Keratinocyte (primary cell): ENCODE results near the gene PLB1. TPM values are rescaled to one million over a fixed set of nuclear protein-coding genes. Genes with fewer than 3 reads are reported as not detected.
"Not testable (repeated sequence)": the region's sequence is repeated elsewhere in the genome, so short reads cannot be mapped to it uniquely, and the experiment has no call there.

Experiments used
- DNase-seq: peaks from one replicate; pipeline ENCODE4 v3.0.0-alpha.2; 2011; ENCODE audit warnings: low read depth, missing footprints, low spot score
- FAIRE-seq: peaks from 2 replicates; lab custom pipeline; 2011; peaks lifted over from hg19 to GRCh38; lab: Jason Lieb, UNC
- H2AFZ ChIP-seq: 2 replicates; pipeline ENCODE4 v1.6.0; 2012; ENCODE audit warnings: low read length, control low read depth, inconsistent platforms; ENCODE audit not compliant: control insufficient read depth
- H3K27ac ChIP-seq: 2 replicates; pipeline ENCODE4 v1.5.1; 2011; ENCODE audit warnings: low read length; ENCODE audit not compliant: control insufficient read depth, insufficient read depth
- H3K27me3 ChIP-seq: 3 replicates; pipeline ENCODE4 v1.6.0; 2011; ENCODE audit warnings: low read length; ENCODE audit not compliant: control insufficient read depth, insufficient read depth; ENCODE audit errors: extremely low read depth
- H3K36me3 ChIP-seq, 2 experiments: 2 replicates in 1 of 2; 3 replicates in 1 of 2; pipeline ENCODE4 v1.5.1; 2011; ENCODE audit warnings: low read length in 2 of 2, mild to moderate bottlenecking in 1 of 2; ENCODE audit not compliant: control insufficient read depth in 2 of 2, insufficient read depth in 2 of 2; ENCODE audit errors: extremely low read depth in 1 of 2
- H3K4me1 ChIP-seq: 3 replicates; pipeline ENCODE4 v1.5.1; 2011; ENCODE audit warnings: low read length; ENCODE audit not compliant: control insufficient read depth, insufficient read depth; ENCODE audit errors: extremely low read depth
- H3K4me2 ChIP-seq: 3 replicates; pipeline ENCODE4 v1.6.0; 2011; ENCODE audit warnings: low read depth, low read length; ENCODE audit not compliant: control insufficient read depth, insufficient read depth; ENCODE audit errors: extremely low read depth
- H3K4me3 ChIP-seq, 3 experiments: fragments of 200-600 bp in 1 of 3; sonication (generic) in 1 of 3; 2 replicates in 2 of 3; 3 replicates in 1 of 3; pipeline ENCODE4 v1.5.1; 2011 to 2016; ENCODE audit warnings: low read length in 3 of 3, mild to moderate bottlenecking in 3 of 3, control low read depth in 2 of 3, inconsistent platforms in 1 of 3, low read depth in 1 of 3, mixed read lengths in 1 of 3, mixed run types in 1 of 3, moderate library complexity in 1 of 3; ENCODE audit not compliant: control insufficient read depth in 2 of 3, insufficient read depth in 2 of 3; ENCODE audit errors: extremely low read depth in 1 of 3
- H3K79me2 ChIP-seq: 2 replicates; pipeline ENCODE4 v1.6.0; 2012; ENCODE audit warnings: low read length; ENCODE audit not compliant: control insufficient read depth, insufficient read depth
- H3K9ac ChIP-seq: 3 replicates; pipeline ENCODE4 v1.6.0; 2011; ENCODE audit warnings: low read length; ENCODE audit not compliant: control insufficient read depth, insufficient read depth; ENCODE audit errors: extremely low read depth
- H3K9me1 ChIP-seq: 3 replicates; pipeline ENCODE4 v1.6.0; 2011; ENCODE audit warnings: low read length; ENCODE audit not compliant: control insufficient read depth, insufficient read depth; ENCODE audit errors: extremely low read depth
- H3K9me3 ChIP-seq: 2 replicates; pipeline ENCODE4 v1.5.1; 2012; ENCODE audit warnings: low read depth, low read length; ENCODE audit not compliant: control insufficient read depth
- H4K20me1 ChIP-seq: 3 replicates; pipeline ENCODE4 v1.6.0; 2011; ENCODE audit warnings: low read length; ENCODE audit not compliant: control insufficient read depth, insufficient read depth; ENCODE audit errors: extremely low read depth
- EZH2 ChIP-seq: IDR thresholded peaks from one replicate; pipeline ENCODE4 v1.6.1; 2012; ENCODE audit warnings: inconsistent platforms, mild to moderate bottlenecking, low read length, moderate library complexity
- dilution Hi-C: fragments of 300-500 bp; cut with MboI; formaldehyde crosslinking; loops from one replicate; pipeline ENCODE4 v1.7.0; 2020; ENCODE audit warnings: low sequenced_read_pairs; ENCODE audit not compliant: extremely low pct_ligation_motif_present
- polyA plus RNA-seq, 5 experiments: library from polyadenylated mRNA; depleted of rRNA in 3 of 5; stranded (reverse) in 3 of 5; stranded (forward) in 1 of 5; unstranded in 1 of 5; fragments of >200 nt; gene quantifications; 1 replicate in 1 of 5; 2 replicates in 3 of 5; 3 replicates in 1 of 5; pipeline versions ENCODE4 v1.2.1 to v1.2.3, GENCODE V29; 2011 to 2012; ENCODE audit warnings: missing spikeins in 2 of 5, low read depth in 1 of 5, low replicate concordance in 1 of 5
- TF ChIP-seq, protein P1 (sequence below), 3 experiments: IDR thresholded peaks in 1 of 3; conservative IDR thresholded peaks in 1 of 3; optimal IDR thresholded peaks in 1 of 3; 2 replicates in 2 of 3; 3 replicates in 1 of 3; pipeline versions ENCODE3 to v1.5.1; 2011; ENCODE audit warnings: low read length in 3 of 3, mild to moderate bottlenecking in 3 of 3, moderate library complexity in 2 of 3, control low read depth in 1 of 3, inconsistent platforms in 1 of 3; ENCODE audit not compliant: insufficient read depth in 2 of 3; ENCODE audit errors: extremely low read depth in 1 of 3

PLB1 gene
- polyA plus RNA-seq, 1 donor (not counting 4 experiments of a cell fraction or from before 2014, with no cell fraction given), result 6.7 TPM

DNA sequence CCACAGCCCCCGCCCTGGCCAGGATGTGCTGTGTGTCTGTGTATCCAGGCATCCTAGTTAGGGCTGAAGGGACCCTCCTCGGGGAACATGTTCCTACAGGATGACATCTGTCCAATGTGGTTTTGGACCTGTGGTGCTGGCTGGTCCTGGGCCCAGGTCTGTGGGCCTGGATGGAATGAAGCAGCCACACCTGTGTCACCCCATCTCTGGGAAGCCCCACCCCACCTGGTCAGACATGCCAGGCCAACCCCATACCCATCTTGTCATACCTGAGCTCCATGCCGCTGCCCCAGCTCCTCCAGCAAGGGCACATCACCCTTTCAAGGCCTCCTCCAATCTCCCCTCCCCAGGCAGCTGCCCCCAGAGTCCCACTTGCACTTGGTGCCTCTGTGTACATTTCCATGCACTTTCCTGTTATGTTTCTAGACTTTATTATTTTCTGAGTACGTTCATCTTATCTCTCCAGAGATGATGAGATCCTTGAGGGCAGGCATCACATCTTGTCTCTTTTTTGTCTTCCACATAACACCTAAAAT lies 24.1 kb upstream of the PLB1 start:
- no peak for FAIRE-seq

DNA sequence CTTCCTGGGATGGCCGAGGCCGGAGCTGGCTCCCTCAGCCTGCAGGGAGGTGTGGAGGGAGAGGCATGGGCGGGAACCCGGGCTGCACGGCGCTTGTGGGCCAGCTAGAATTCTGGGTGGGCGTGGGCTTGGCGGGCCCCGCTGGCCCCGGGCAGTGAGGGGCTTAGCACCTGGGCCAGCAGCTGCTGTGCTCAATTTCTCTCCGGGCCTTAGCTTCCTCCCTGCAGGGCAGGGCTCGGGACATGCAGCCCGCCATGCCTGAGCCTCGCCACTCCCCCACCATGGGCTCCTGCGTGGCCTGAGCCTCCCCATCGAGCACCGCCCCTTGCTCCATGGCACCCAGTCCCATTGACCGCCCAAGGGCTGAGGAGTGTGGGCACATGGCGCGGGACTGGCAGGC lies 23.2 kb upstream of the PLB1 start:
- not testable (repeated sequence) for DNase-seq, H3K9me1 ChIP-seq

More for the DNA sequence above, 24.1 kb upstream of the PLB1 start:
- Histone ChIP-seq H3K4me3 (no peak overlapping the region), H3K9me1 (no peaks in the 10 kb centered on the region), H2AFZ (no peak overlapping the region), H3K27me3 (no peaks in the 10 kb centered on the region), H3K27ac (no peak overlapping the region), H3K4me2 (no peak overlapping the region), H3K79me2 (no peaks in the 10 kb centered on the region), H3K36me3 (no peaks in the 10 kb centered on the region), H4K20me1 (no peaks in the 10 kb centered on the region), H3K9me3 (no peaks in the 10 kb centered on the region), H3K9ac (no peak overlapping the region), H3K4me1 (peaks cover 13% of the 10 kb centered on the region)
- TF ChIP-seq, protein P1, sequence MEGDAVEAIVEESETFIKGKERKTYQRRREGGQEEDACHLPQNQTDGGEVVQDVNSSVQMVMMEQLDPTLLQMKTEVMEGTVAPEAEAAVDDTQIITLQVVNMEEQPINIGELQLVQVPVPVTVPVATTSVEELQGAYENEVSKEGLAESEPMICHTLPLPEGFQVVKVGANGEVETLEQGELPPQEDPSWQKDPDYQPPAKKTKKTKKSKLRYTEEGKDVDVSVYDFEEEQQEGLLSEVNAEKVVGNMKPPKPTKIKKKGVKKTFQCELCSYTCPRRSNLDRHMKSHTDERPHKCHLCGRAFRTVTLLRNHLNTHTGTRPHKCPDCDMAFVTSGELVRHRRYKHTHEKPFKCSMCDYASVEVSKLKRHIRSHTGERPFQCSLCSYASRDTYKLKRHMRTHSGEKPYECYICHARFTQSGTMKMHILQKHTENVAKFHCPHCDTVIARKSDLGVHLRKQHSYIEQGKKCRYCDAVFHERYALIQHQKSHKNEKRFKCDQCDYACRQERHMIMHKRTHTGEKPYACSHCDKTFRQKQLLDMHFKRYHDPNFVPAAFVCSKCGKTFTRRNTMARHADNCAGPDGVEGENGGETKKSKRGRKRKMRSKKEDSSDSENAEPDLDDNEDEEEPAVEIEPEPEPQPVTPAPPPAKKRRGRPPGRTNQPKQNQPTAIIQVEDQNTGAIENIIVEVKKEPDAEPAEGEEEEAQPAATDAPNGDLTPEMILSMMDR (optimal IDR thresholded peaks at IDR 0.05 in 1 of 3, IDR thresholded peaks at IDR 0.05 in 1 of 3, conservative IDR thresholded peaks at IDR 0.05 in 1 of 3; ENCODE audit: extremely low read depth in 1 of 3, insufficient read depth in 2 of 3, low read length in 3 of 3), result no peak
- TF ChIP-seq EZH2, result no peak
- no peak for DNase-seq
- dilution Hi-C loops, result no loop called here

DNA sequence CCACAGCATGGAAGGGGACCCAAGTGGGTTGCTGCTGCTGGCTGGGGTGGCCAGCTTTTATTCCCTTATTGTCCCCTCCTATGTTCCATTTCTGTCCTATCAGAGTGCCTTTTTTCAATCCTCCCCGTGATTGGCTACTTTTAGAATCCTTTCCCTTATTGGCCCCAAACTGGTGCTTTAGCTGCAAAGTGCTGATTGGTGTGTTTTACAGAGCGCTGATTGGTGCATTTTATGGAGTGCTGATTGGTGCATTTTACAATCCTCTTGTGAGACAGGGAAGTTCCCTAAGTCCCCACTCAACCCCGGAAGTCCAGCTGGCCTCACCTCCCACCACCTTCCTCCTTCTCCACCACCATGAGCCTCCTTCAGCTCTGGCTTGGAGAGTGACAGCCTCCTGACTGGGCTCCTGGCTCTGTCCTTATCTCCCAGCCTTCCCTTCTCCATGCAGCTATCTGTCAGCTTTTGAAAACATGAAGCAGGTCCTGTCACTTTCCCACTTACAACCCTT lies 20.7 kb upstream of the PLB1 start:
- peaks cover 11% of the 10 kb centered on the region for H3K4me1 ChIP-seq
- H3K27me3 ChIP-seq, result no peaks in the 10 kb centered on the region
- H3K4me2 ChIP-seq, result no peak overlapping the region
- H4K20me1 ChIP-seq, result no peaks in the 10 kb centered on the region
- H3K9ac ChIP-seq, result no peak overlapping the region
- H3K4me3 ChIP-seq, result no peak overlapping the region
- no peak overlapping the region for H3K27ac ChIP-seq
- H3K79me2 ChIP-seq, result no peaks in the 10 kb centered on the region
- H2AFZ ChIP-seq, result no peak overlapping the region
- no peaks in the 10 kb centered on the region for H3K36me3 ChIP-seq
- DNase-seq, result no peak
- dilution Hi-C loops, result no loop called here
- no peaks in the 10 kb centered on the region for H3K9me3 ChIP-seq
- TF ChIP-seq EZH2, result no peak
- TF ChIP-seq, protein P1 (optimal IDR thresholded peaks at IDR 0.05 in 1 of 3, IDR thresholded peaks at IDR 0.05 in 1 of 3, conservative IDR thresholded peaks at IDR 0.05 in 1 of 3; ENCODE audit: extremely low read depth in 1 of 3, insufficient read depth in 2 of 3, low read length in 3 of 3), result no peak
- FAIRE-seq, result no peak
- H3K9me1 ChIP-seq, result no peaks in the 10 kb centered on the region

More for the DNA sequence above, 23.2 kb upstream of the PLB1 start:
- H3K27me3 ChIP-seq, H3K79me2 ChIP-seq, H3K9me3 ChIP-seq, H3K36me3 ChIP-seq, H3K9ac ChIP-seq, H2AFZ ChIP-seq, dilution Hi-C loops, H3K4me2 ChIP-seq, H3K4me3 ChIP-seq, H3K27ac ChIP-seq, H4K20me1 ChIP-seq, FAIRE-seq: not testable (repeated sequence)
- H3K4me1 ChIP-seq, result peaks cover 13% of the 10 kb centered on the region
